Right cardiac atrium (tissue), 5 donors: ENCODE data around the gene DNAH8. TPM values are rescaled to one million over a fixed set of nuclear protein-coding genes. Genes with fewer than 3 reads are reported as not detected.
"Not testable (repeated sequence)": the region's sequence is repeated elsewhere in the genome, so short reads cannot be mapped to it uniquely, and the experiment has no call there.

Source experiments
- ATAC-seq, 2 donors: fragments of 200-7000 bp; cut with Tn5 transposase; one replicate each; pipeline versions ENCODE4 v1.8.0 to v1.9.1; 2020; ENCODE audit warnings: moderate library complexity in 2 of 2, mild to moderate bottlenecking in 1 of 2
- DNase-seq, 3 donors: peaks; one replicate each; pipeline ENCODE4 v3.0.0-alpha.2; 2020
- H3K27ac ChIP-seq: one replicate; pipeline ENCODE4 v1.5.1; 2013; ENCODE audit warnings: mild to moderate bottlenecking, low read length, control low read depth, moderate library complexity
- H3K27me3 ChIP-seq: one replicate; pipeline ENCODE4 v1.6.1; 2013; ENCODE audit not compliant: control insufficient read depth, insufficient read depth
- H3K4me1 ChIP-seq: one replicate; pipeline ENCODE4 v1.6.1; 2013; ENCODE audit warnings: low read length; ENCODE audit not compliant: control insufficient read depth, insufficient read depth
- H3K4me3 ChIP-seq: one replicate; pipeline ENCODE4 v1.5.1; 2013; ENCODE audit warnings: low read length, control low read depth
- H3K9me3 ChIP-seq: one replicate; pipeline ENCODE4 v1.6.1; 2013; ENCODE audit warnings: low read length; ENCODE audit not compliant: control insufficient read depth
- WGBS: extraction: QIAGEN DNeasy Blood & Tissue Kit; methylation state at CpG from one replicate; pipeline ENCODE4 v1.1.7; 2013; 5-methylcytosine and 5-hydroxymethylcytosine counted together
- intact Hi-C, 4 donors: fragments of 100-400 bp; cut with DNase I; formaldehyde crosslinking; loops; one replicate each; pipeline versions ENCODE4 v1.11.0 to v1.14.0; 2022 to 2023
- polyA plus RNA-seq: library from polyadenylated mRNA; stranded (reverse); fragments of 200-250 nt; gene quantifications from one replicate; pipeline ENCODE4 v1.2.3, GENCODE V29; 2013
- total RNA-seq, 4 donors: library from RNA; stranded (reverse); fragmentation: NEBNext Ultra II Directional; extraction: Animal tissue kit (Norgen Biotek cat#: 25700); gene quantifications; one replicate each; pipeline ENCODE4 v1.2.1, GENCODE V29; 2021
- donor health status: healthy with polysubstance abuse.
- donor health status: DM: no; HTN: yes; CAD: no.
- donor health status: DM: no; HTN: no; CAD: no.
- donor health status: DM: no; HTN: yes; CAD: no; lungs with severe emphysema.
- donor health status: DM: yes; HTN: yes; CAD: no.

Gene DNAH8
- total and polyA plus RNA-seq, 5 donors = not detected

GRCh38 chr6:38912378-38912777, 197.3 kb downstream of the DNAH8 start:
- Histone ChIP-seq H3K4me1 (no peaks in the 10 kb centered on the region), H3K27ac (no peak overlapping the region), H3K4me3 (no peak overlapping the region), H3K27me3 (no peaks in the 10 kb centered on the region), H3K9me3 (no peaks in the 10 kb centered on the region)
- no peak for ATAC-seq
- WGBS = 88% methylated on average over 2 of the region's 2 CpGs
- DNase-seq = no peak
- intact Hi-C loops = no loop called here

DNA sequence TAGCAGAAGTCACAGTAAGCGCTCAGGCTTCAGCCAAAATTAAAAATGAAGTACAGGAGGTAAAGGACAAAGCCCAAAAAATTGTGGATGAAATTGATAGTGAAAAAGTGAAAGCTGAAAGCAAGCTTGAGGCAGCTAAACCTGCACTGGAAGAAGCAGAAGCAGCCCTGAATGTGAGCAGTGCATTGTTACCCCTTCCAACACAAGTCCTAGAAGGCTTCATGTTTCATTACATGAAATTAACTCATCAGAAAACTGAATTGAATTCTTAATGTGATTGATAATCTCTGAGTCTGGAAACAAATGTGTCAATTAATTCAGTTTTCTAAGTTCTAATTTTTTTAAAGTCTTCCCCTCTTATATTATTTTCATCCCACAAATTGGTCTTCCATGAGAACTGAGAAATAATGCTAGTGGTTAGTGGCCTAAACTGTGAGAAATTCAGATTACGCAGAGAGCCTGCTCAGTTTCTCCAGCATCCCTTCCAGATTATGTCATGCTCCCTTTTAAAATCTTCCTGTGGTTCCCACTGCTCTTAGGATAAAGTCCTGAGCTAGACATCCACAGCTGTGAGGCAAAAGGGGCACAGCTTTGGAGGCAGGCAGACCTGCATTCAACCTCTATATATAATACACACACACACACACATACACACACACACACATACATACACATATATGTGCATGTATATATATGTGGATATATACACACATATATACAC, 200.3 kb downstream of the DNAH8 start:
- no peak overlapping the region for H3K27ac ChIP-seq
- H3K4me1 ChIP-seq = no peaks in the 10 kb centered on the region
- no peak overlapping the region for H3K4me3 ChIP-seq
- 89% methylated on average over 2 of the region's 2 CpGs for WGBS
- no peak for DNase-seq
- H3K27me3 ChIP-seq = no peaks in the 10 kb centered on the region
- no peaks in the 10 kb centered on the region for H3K9me3 ChIP-seq
- intact Hi-C loops = no loop called here
- no peak for ATAC-seq

GRCh38 chr6:38921540-38921939, 206.4 kb downstream of the DNAH8 start:
- ATAC-seq, H3K27ac ChIP-seq, DNase-seq, H3K4me1 ChIP-seq, H3K27me3 ChIP-seq, intact Hi-C loops, H3K4me3 ChIP-seq, H3K9me3 ChIP-seq: not testable (repeated sequence)
- 73% methylated on average over 8 of the region's 8 CpGs for WGBS

- ATAC-seq (no peak), DNase-seq (no peak)
- intact Hi-C loops = no loop called here
- Histone ChIP-seq H3K4me1 (no peaks in the 10 kb centered on the region), H3K27ac (no peak overlapping the region), H3K9me3 (no peaks in the 10 kb centered on the region), H3K4me3 (no peak overlapping the region), H3K27me3 (no peaks in the 10 kb centered on the region)
- WGBS = 85% methylated on average over 7 of the region's 7 CpGs
Measured at GRCh38 chr6:38924791-38925509, 209.8 kb downstream of the DNAH8 start.

DNA sequence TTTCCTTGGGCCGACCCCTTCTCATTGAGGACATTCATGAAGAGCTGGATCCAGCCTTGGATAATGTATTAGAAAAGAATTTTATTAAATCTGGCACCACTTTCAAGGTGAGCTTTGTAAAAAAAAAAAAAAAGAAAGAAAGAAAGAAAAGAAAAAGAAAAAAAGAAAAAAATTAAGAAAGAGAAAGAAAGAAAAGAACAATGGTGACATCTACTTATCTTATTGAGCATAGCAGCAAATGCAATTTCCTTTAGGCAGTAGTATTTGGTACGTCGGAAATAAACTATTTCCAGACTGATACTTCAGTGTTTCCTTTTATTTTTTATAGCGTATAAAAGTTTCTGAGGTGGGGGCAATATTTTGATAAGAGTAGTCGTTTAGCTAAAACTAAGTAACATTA, 214.4 kb downstream of the DNAH8 start:
- ATAC-seq (no peak), DNase-seq (no peak)
- no peak overlapping the region for H3K27ac ChIP-seq
- no peaks in the 10 kb centered on the region for H3K9me3 ChIP-seq
- no peak overlapping the region for H3K4me3 ChIP-seq
- 62% methylated on average over 5 of the region's 5 CpGs for WGBS
- no peaks in the 10 kb centered on the region for H3K27me3 ChIP-seq
- H3K4me1 ChIP-seq = no peaks in the 10 kb centered on the region
- intact Hi-C loops = no loop called here

GRCh38 chr6:38933426-38933825, 218.3 kb downstream of the DNAH8 start:
- DNase-seq = no peak
- no peak for ATAC-seq
- H3K9me3 ChIP-seq = no peaks in the 10 kb centered on the region
- WGBS = 57% methylated on average over 3 of the region's 3 CpGs
- H3K4me1 ChIP-seq = peaks cover 2% of the 10 kb centered on the region
- no peak overlapping the region for H3K4me3 ChIP-seq
- H3K27ac ChIP-seq = no peak overlapping the region
- intact Hi-C loops = loop anchor here in 1 of 4 donors (10.0 kb wide), 1 partner anchor 59 kb away; no protein-coding TSS in a partner anchor
- H3K27me3 ChIP-seq = no peaks in the 10 kb centered on the region

GRCh38 chr6:38935051-38935450, 219.9 kb downstream of the DNAH8 start:
- no peak overlapping the region for H3K27ac ChIP-seq
- H3K27me3 ChIP-seq = no peaks in the 10 kb centered on the region
- intact Hi-C loops = loop anchor here in 1 of 4 donors (10.0 kb wide), 1 partner anchor 60 kb away; no protein-coding TSS in a partner anchor
- H3K4me1 ChIP-seq = peaks cover 2% of the 10 kb centered on the region
- H3K9me3 ChIP-seq = no peaks in the 10 kb centered on the region
- 75% methylated on average over 1 of the region's 1 CpG for WGBS
- no peak overlapping the region for H3K4me3 ChIP-seq
- no peak for DNase-seq
- no peak for ATAC-seq

GRCh38 chr6:38937839-38938613, 222.9 kb downstream of the DNAH8 start:
- no peak for ATAC-seq
- 90% methylated on average over 15 of the region's 15 CpGs for WGBS
- intact Hi-C loops = loop anchor here in 1 of 4 donors (10.0 kb wide), 1 partner anchor 63 kb away; no protein-coding TSS in a partner anchor

DNA sequence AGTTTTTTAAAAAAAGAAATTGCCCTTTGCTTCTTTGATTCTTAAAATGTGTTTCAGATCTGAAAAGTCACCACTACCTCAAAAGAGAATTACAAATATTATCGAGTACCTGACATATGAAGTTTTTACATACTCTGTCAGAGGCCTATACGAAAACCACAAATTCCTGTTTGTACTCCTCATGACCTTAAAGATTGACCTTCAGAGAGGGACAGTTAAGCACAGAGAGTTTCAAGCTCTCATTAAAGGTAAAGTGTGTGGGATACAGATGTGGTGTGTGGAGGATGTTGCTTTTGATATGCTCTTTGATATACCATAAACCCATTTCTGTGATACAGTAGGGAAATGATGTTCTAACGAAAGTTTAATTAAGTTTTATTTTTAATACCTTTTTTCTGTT, 223.6 kb downstream of the DNAH8 start:
- no peak for DNase-seq
- no peak overlapping the region for H3K27ac ChIP-seq
- ATAC-seq = no peak
- H3K9me3 ChIP-seq = no peaks in the 10 kb centered on the region
- intact Hi-C loops = loop anchor here in 1 of 4 donors (10.0 kb wide), 1 partner anchor 64 kb away; no protein-coding TSS in a partner anchor
- no peaks in the 10 kb centered on the region for H3K27me3 ChIP-seq
- peaks cover 2% of the 10 kb centered on the region for H3K4me1 ChIP-seq
- H3K4me3 ChIP-seq = no peak overlapping the region
- 91% methylated on average over 3 of the region's 3 CpGs for WGBS

More at GRCh38 chr6:38937839-38938613, 222.9 kb downstream of the DNAH8 start:
- H3K27me3 ChIP-seq = no peaks in the 10 kb centered on the region
- no peak for DNase-seq
- H3K4me3 ChIP-seq = no peak overlapping the region
- H3K4me1 ChIP-seq = peaks cover 2% of the 10 kb centered on the region
- no peaks in the 10 kb centered on the region for H3K9me3 ChIP-seq
- H3K27ac ChIP-seq = no peak overlapping the region

GRCh38 chr6:38942442-38942841, 227.3 kb downstream of the DNAH8 start:
- WGBS = 86% methylated on average over 4 of the region's 4 CpGs
- no peak overlapping the region for H3K27ac ChIP-seq

DNA sequence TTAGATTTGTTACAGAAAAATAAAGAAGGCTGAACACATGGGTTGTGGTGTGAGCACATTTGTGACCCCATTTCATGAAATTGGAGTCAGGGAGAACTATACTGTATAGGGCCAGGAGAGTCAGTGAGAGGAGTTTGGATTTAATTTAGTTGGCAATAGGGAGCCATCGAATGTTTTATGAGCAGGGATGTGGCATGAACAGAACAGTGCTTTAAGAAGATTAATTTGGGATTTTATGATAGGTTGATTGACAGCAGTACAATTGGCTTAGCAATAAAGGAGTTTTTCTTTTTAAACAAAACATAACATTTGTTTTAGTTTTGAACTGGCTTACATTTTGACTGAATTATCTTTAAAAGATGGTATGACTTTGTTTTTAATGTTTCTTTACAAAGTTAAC, 227.9 kb downstream of the DNAH8 start:
- Histone ChIP-seq H3K27ac (no peak overlapping the region), H3K4me1 (no peaks in the 10 kb centered on the region), H3K27me3 (no peaks in the 10 kb centered on the region), H3K4me3 (no peak overlapping the region), H3K9me3 (no peaks in the 10 kb centered on the region)
- intact Hi-C loops = no loop called here
- ATAC-seq (no peak), DNase-seq (no peak)
- WGBS = 85% methylated on average over 1 of the region's 1 CpG

More at GRCh38 chr6:38942442-38942841, 227.3 kb downstream of the DNAH8 start:
- intact Hi-C loops = no loop called here
- Histone ChIP-seq H3K27me3 (no peaks in the 10 kb centered on the region), H3K9me3 (no peaks in the 10 kb centered on the region), H3K4me1 (no peaks in the 10 kb centered on the region), H3K4me3 (no peak overlapping the region)
- DNase-seq = no peak
- no peak for ATAC-seq
